Activated effector memory CD4-positive, alpha-beta T cell treated with anti-CD3 and anti-CD28 coated beads, Interleukin-2, amount 50 U/mL, for 16 hours (primary cell): Measurements from ENCODE around the gene TGM4.
"Not testable (repeated sequence)": the region's sequence is repeated elsewhere in the genome, so short reads cannot be mapped to it uniquely, and the experiment has no call there.

Source experiments
- DNase-seq: peaks from one replicate; pipeline ENCODE4 v3.0.0-alpha.2; 2020

The TGM4 gene

GRCh38 chr3:44874308-44874707, at the start of gene TGM4:
TSS of gene TGM4 (plus strand) at chr3:44874608. CDS start at chr3:44874679, 71 bp downstream.
- peak; percentile 14 for DNase-seq

- no peak for DNase-seq
Observed at GRCh38 chr3:44825264-44825925, 49.0 kb upstream of the TGM4 start.

GRCh38 chr3:44827196-44827595, 47.2 kb upstream of the TGM4 start:
- no peak for DNase-seq

GRCh38 chr3:44831232-44831631, 43.2 kb upstream of the TGM4 start:
- no peak for DNase-seq

- DNase-seq = no peak
Observed at GRCh38 chr3:44832032-44832431, 42.4 kb upstream of the TGM4 start.

- DNase-seq = no peak
Observed at GRCh38 chr3:44832965-44833364, 41.4 kb upstream of the TGM4 start.

- no peak for DNase-seq
Observed at GRCh38 chr3:44833394-44833793, 41.0 kb upstream of the TGM4 start.

- no peak for DNase-seq
Observed at GRCh38 chr3:44835684-44836083, 38.7 kb upstream of the TGM4 start.

- no peak for DNase-seq
Observed at GRCh38 chr3:44842376-44842775, 32.0 kb upstream of the TGM4 start.

GRCh38 chr3:44845528-44846520, 28.6 kb upstream of the TGM4 start:
- no peak for DNase-seq

GRCh38 chr3:44848634-44849033, 25.8 kb upstream of the TGM4 start:
- DNase-seq = no peak

GRCh38 chr3:44856663-44857062, 17.7 kb upstream of the TGM4 start:
- not testable (repeated sequence) for DNase-seq

- no peak for DNase-seq
Observed at GRCh38 chr3:44860117-44860516, 14.3 kb upstream of the TGM4 start.

GRCh38 chr3:44861412-44862225, 12.8 kb upstream of the TGM4 start, which contains the start of gene TMEM42:
TSS of gene TMEM42 (plus strand) at chr3:44861912. CDS start at chr3:44861925, 13 bp downstream.
- DNase-seq = peak; percentile 96

GRCh38 chr3:44862226-44862637, 12.2 kb upstream of the TGM4 start:
- no peak for DNase-seq

GRCh38 chr3:44865272-44866035, 9.0 kb upstream of the TGM4 start:
- no peak for DNase-seq

GRCh38 chr3:44867421-44868111, 6.8 kb upstream of the TGM4 start:
- no peak for DNase-seq

- no peak for DNase-seq
Observed at GRCh38 chr3:44870375-44871061, 3.9 kb upstream of the TGM4 start.

- DNase-seq = peak; percentile 16
Observed at GRCh38 chr3:44875596-44875995, 1.2 kb downstream of the TGM4 start.

- no peak for DNase-seq
Observed at GRCh38 chr3:44877333-44877732, 2.9 kb downstream of the TGM4 start.

- peak; percentile 31 for DNase-seq
Observed at GRCh38 chr3:44880284-44880683, 5.9 kb downstream of the TGM4 start.
